OCI-LY1 (cell line): ENCODE measurements around the gene CITED1.

Source experiments
- H2AFZ ChIP-seq: fragments of 200-600 bp; sonication (generic), shearing (Covaris generic); 2 replicates; pipeline ENCODE4 v1.6.0; 2014; ENCODE audit warnings: antibody characterized with exemption, mild to moderate bottlenecking, low read length
- H3F3A ChIP-seq: fragments of 200-600 bp; sonication (generic), shearing (Covaris generic); 2 replicates; pipeline ENCODE4 v1.6.0; 2014; ENCODE audit warnings: mild to moderate bottlenecking, antibody characterized with exemption, low read length, moderate library complexity; ENCODE audit not compliant: insufficient read depth
- H3K27ac ChIP-seq: fragments of 200-600 bp; sonication (generic); 2 replicates; pipeline ENCODE4 v1.5.1; 2014; ENCODE audit warnings: low read length, mixed run types, mild to moderate bottlenecking, low read depth; ENCODE audit not compliant: poor library complexity, severe bottlenecking
- H3K27me3 ChIP-seq: fragments of 200-600 bp; sonication (generic); 2 replicates; pipeline ENCODE4 v1.6.0; 2014; ENCODE audit warnings: antibody characterized with exemption, mild to moderate bottlenecking, low read length, moderate library complexity; ENCODE audit not compliant: insufficient read depth
- H3K36me3 ChIP-seq: fragments of 200-600 bp; sonication (generic); 2 replicates; pipeline ENCODE4 v1.6.1; 2014; ENCODE audit warnings: mild to moderate bottlenecking, antibody characterized with exemption, low read length, moderate library complexity, mixed read lengths; ENCODE audit not compliant: insufficient read depth
- H3K4me1 ChIP-seq: fragments of 200-600 bp; sonication (generic); 2 replicates; pipeline ENCODE4 v1.5.1; 2014; ENCODE audit warnings: mild to moderate bottlenecking, low read length, moderate library complexity; ENCODE audit not compliant: insufficient read depth, severe bottlenecking
- H3K4me2 ChIP-seq: fragments of 200-600 bp; sonication (generic), shearing (Covaris generic); 2 replicates; pipeline ENCODE4 v1.6.1; 2014; ENCODE audit warnings: low read length
- H3K4me3 ChIP-seq: fragments of 200-600 bp; sonication (generic); 2 replicates; pipeline ENCODE4 v1.5.1; 2014; ENCODE audit warnings: low read length, low read depth, mild to moderate bottlenecking, mixed read lengths; ENCODE audit not compliant: poor library complexity, severe bottlenecking
- H3K79me2 ChIP-seq: fragments of 200-600 bp; shearing (Covaris generic); 2 replicates; pipeline ENCODE4 v1.6.1; 2016; ENCODE audit warnings: mixed run types, low read length, mixed read lengths; ENCODE audit not compliant: insufficient read depth
- H3K9ac ChIP-seq: fragments of 200-600 bp; sonication (generic), shearing (Covaris generic); 2 replicates; pipeline ENCODE4 v1.6.1; 2014; ENCODE audit warnings: mild to moderate bottlenecking, low read length, mixed read lengths
- H3K9me2 ChIP-seq: fragments of 200-600 bp; sonication (generic), shearing (Covaris generic); 2 replicates; pipeline ENCODE4 v1.6.1; 2014; ENCODE audit warnings: low read depth, mild to moderate bottlenecking, low read length, mixed read lengths
- H3K9me3 ChIP-seq: fragments of 200-600 bp; shearing (Covaris generic); 2 replicates; pipeline ENCODE4 v1.6.1; 2014; ENCODE audit warnings: low read length, mixed read lengths
- H4K20me1 ChIP-seq: fragments of 200-600 bp; sonication (generic), shearing (Covaris generic); 2 replicates; pipeline ENCODE4 v1.6.0; 2016; ENCODE audit warnings: mild to moderate bottlenecking, low read length; ENCODE audit not compliant: insufficient read depth
- CTCF ChIP-seq: fragments of 200-600 bp; sonication (generic), shearing (Covaris generic); IDR thresholded peaks from 2 replicates; pipeline ENCODE4 v1.5.1; 2017; ENCODE audit warnings: mild to moderate bottlenecking, antibody characterized with exemption, low read length, moderate library complexity, mixed read lengths
- EZH2 ChIP-seq: fragments of 200-600 bp; sonication (generic), shearing (Covaris generic); IDR thresholded peaks from 2 replicates; pipeline ENCODE4 v1.8.0; 2017; ENCODE audit warnings: borderline replicate concordance, mixed run types, mild to moderate bottlenecking, antibody characterized with exemption, low read length, moderate library complexity, mixed read lengths

CITED1 gene

GRCh38 chrX:72299891-72300630, 5.7 kb downstream of the CITED1 start:
- H2AFZ ChIP-seq: no peak overlapping the region
- no peaks in the 10 kb centered on the region for H3K4me1 ChIP-seq
- H3K9me3 ChIP-seq: no peaks in the 10 kb centered on the region
- H4K20me1 ChIP-seq: no peaks in the 10 kb centered on the region
- H3K9me2 ChIP-seq: no peaks in the 10 kb centered on the region
- no peak overlapping the region for H3K9ac ChIP-seq
- no peak for TF ChIP-seq CTCF
- TF ChIP-seq EZH2: no peak
- no peak overlapping the region for H3K4me3 ChIP-seq
- no peaks in the 10 kb centered on the region for H3F3A ChIP-seq
- no peaks in the 10 kb centered on the region for H3K36me3 ChIP-seq
- no peaks in the 10 kb centered on the region for H3K79me2 ChIP-seq
- no peaks in the 10 kb centered on the region for H3K27me3 ChIP-seq
- H3K27ac ChIP-seq: no peak overlapping the region
- H3K4me2 ChIP-seq: no peak overlapping the region

- Histone ChIP-seq H3F3A (no peaks in the 10 kb centered on the region), H3K4me3 (no peak overlapping the region), H3K4me1 (no peaks in the 10 kb centered on the region), H3K9me2 (no peaks in the 10 kb centered on the region), H3K27ac (no peak overlapping the region), H3K9ac (no peak overlapping the region), H3K9me3 (no peaks in the 10 kb centered on the region), H3K36me3 (no peaks in the 10 kb centered on the region), H2AFZ (no peak overlapping the region), H3K79me2 (no peaks in the 10 kb centered on the region), H3K4me2 (no peak overlapping the region), H3K27me3 (no peaks in the 10 kb centered on the region), H4K20me1 (no peaks in the 10 kb centered on the region)
- TF ChIP-seq EZH2 (no peak), CTCF (peak; percentile 29; the same call in 1 of the 2 replicates)
Observed at GRCh38 chrX:72297953-72298730, 7.6 kb downstream of the CITED1 start.

- Histone ChIP-seq H3K79me2 (no peaks in the 10 kb centered on the region), H3K9me2 (no peaks in the 10 kb centered on the region), H4K20me1 (no peaks in the 10 kb centered on the region), H3K36me3 (no peaks in the 10 kb centered on the region), H3K9ac (no peak overlapping the region), H3K4me2 (no peak overlapping the region), H2AFZ (no peak overlapping the region), H3F3A (no peaks in the 10 kb centered on the region), H3K4me1 (no peaks in the 10 kb centered on the region), H3K27ac (no peak overlapping the region), H3K4me3 (no peak overlapping the region), H3K27me3 (no peaks in the 10 kb centered on the region), H3K9me3 (no peaks in the 10 kb centered on the region)
- TF ChIP-seq CTCF (no peak), EZH2 (no peak)
Observed at GRCh38 chrX:72296991-72297390, 8.7 kb downstream of the CITED1 start.
